H1 (cell line): ENCODE measurements around the gene HTD2. TPM values are rescaled to one million over a fixed set of nuclear protein-coding genes. Genes with fewer than 3 reads are reported as not detected.

Experiments used
- CTCF ChIA-PET: fragments of 300-600 bp; sonication (Branson Sonifier 250); formaldehyde crosslinking; loops from one replicate; lab custom pipeline; 2021; ENCODE audit not compliant: partially characterized antibody; lab: Charles Lee
- POLR2A ChIA-PET: fragments of 300-600 bp; sonication (Branson Sonifier 250); formaldehyde crosslinking; loops from one replicate; lab custom pipeline; 2021; ENCODE audit warnings: inconsistent platforms; ENCODE audit not compliant: partially characterized antibody; lab: Charles Lee
- DNase-seq, 2 experiments: peaks; one replicate each; pipeline versions ENCODE4 v3.0.0 to v3.0.0-alpha.2; 2010 to 2022; ENCODE audit warnings: low spot score in 2 of 2, low read depth in 1 of 2, mixed read lengths in 1 of 2
- FAIRE-seq: peaks from 2 replicates; lab custom pipeline; 2011; peaks lifted over from hg19 to GRCh38; lab: Jason Lieb, UNC
- H2AFZ ChIP-seq: 2 replicates; pipeline ENCODE4 v1.8.1; 2012; ENCODE audit warnings: low read length, inconsistent platforms
- H2AK5ac ChIP-seq: 2 replicates; pipeline ENCODE4 v1.6.1; 2013; ENCODE audit warnings: low read depth, low read length
- H2BK120ac ChIP-seq: replicated peaks from 2 replicates; pipeline ENCODE3; 2013; ENCODE audit warnings: low read depth, low read length, inconsistent platforms
- H2BK12ac ChIP-seq: 2 replicates; pipeline ENCODE4 v1.6.1; 2013; ENCODE audit warnings: low read depth, low read length
- H2BK15ac ChIP-seq: 2 replicates; pipeline ENCODE4 v1.6.1; 2013; ENCODE audit warnings: low read length
- H2BK20ac ChIP-seq: 2 replicates; pipeline ENCODE4 v1.6.1; 2013; ENCODE audit warnings: low read length
- H2BK5ac ChIP-seq: 2 replicates; pipeline ENCODE4 v1.6.1; 2013; ENCODE audit warnings: low read depth, low read length
- H3K14ac ChIP-seq: 2 replicates; pipeline ENCODE4 v1.6.1; 2013; ENCODE audit warnings: inconsistent platforms; ENCODE audit not compliant: insufficient read length
- H3K18ac ChIP-seq: 2 replicates; pipeline ENCODE4 v1.6.1; 2013; ENCODE audit warnings: low read length; ENCODE audit errors: extremely low read depth
- H3K23ac ChIP-seq: 2 replicates; pipeline ENCODE4 v1.6.1; 2013; ENCODE audit warnings: inconsistent platforms; ENCODE audit not compliant: insufficient read length
- H3K23me2 ChIP-seq: 2 replicates; pipeline ENCODE4 v1.6.1; 2013; ENCODE audit warnings: low read depth, low read length
- H3K27ac ChIP-seq: 2 replicates; pipeline ENCODE4 v1.6.1; 2011; ENCODE audit warnings: low read depth, low read length, inconsistent platforms
- H3K27me3 ChIP-seq, 4 experiments: replicated peaks in 1 of 4; 1 replicate in 1 of 4; 2 replicates in 3 of 4; pipeline versions ENCODE4 v1.6.1 to v1.8.1; 2011 to 2013; ENCODE audit warnings: low read length in 3 of 4, mild to moderate bottlenecking in 3 of 4, inconsistent platforms in 2 of 4, mixed read lengths in 2 of 4, moderate library complexity in 1 of 4; ENCODE audit not compliant: control insufficient read depth in 3 of 4, insufficient read depth in 3 of 4; ENCODE audit errors: extremely low read depth in 1 of 4
- H3K36me3 ChIP-seq, 4 experiments: 2 replicates each; pipeline versions ENCODE4 v1.6.1 to v1.8.1; 2011 to 2013; ENCODE audit warnings: mild to moderate bottlenecking in 4 of 4, low read length in 3 of 4, moderate library complexity in 2 of 4, control low read depth in 1 of 4, inconsistent platforms in 1 of 4; ENCODE audit not compliant: insufficient read depth in 4 of 4, control insufficient read depth in 2 of 4
- H3K4ac ChIP-seq: replicated peaks from 2 replicates; pipeline ENCODE3; 2013; ENCODE audit warnings: low read length, low read depth, mixed read lengths, inconsistent platforms; ENCODE audit not compliant: insufficient read length
- H3K4me1 ChIP-seq, 4 experiments: replicated peaks in 1 of 4; 1 replicate in 1 of 4; 2 replicates in 3 of 4; pipeline versions ENCODE4 v1.6.1 to v1.8.1; 2011 to 2013; ENCODE audit warnings: low read length in 3 of 4, inconsistent platforms in 2 of 4, mixed read lengths in 1 of 4; ENCODE audit not compliant: insufficient read depth in 4 of 4, control insufficient read depth in 3 of 4
- H3K4me2 ChIP-seq, 2 experiments: 2 replicates each; pipeline versions ENCODE4 v1.6.1 to v1.8.1; 2011 to 2013; ENCODE audit warnings: low read depth in 2 of 2, low read length in 2 of 2, control low read depth in 1 of 2, inconsistent platforms in 1 of 2, mild to moderate bottlenecking in 1 of 2; ENCODE audit not compliant: insufficient read depth in 1 of 2
- H3K4me3 ChIP-seq, 4 experiments: fragments of 200-600, 300-600 bp in 1 of 4; sonication (generic), shearing (Covaris generic), sonication (Bioruptor Twin) in 1 of 4; 2 replicates each; pipeline versions ENCODE4 v1.5.1 to v1.8.1; 2011 to 2016; ENCODE audit warnings: low read length in 4 of 4, low read depth in 3 of 4, control low read depth in 2 of 4, inconsistent platforms in 2 of 4, mild to moderate bottlenecking in 2 of 4, mixed read lengths in 1 of 4, moderate library complexity in 1 of 4; ENCODE audit not compliant: insufficient read depth in 2 of 4; ENCODE audit errors: extremely low read depth in 1 of 4
- H3K56ac ChIP-seq: replicated peaks from 2 replicates; pipeline ENCODE3; 2013; ENCODE audit warnings: low read depth, mild to moderate bottlenecking, mixed read lengths, low read length, inconsistent platforms; ENCODE audit not compliant: insufficient read length
- H3K79me1 ChIP-seq: 2 replicates; pipeline ENCODE4 v1.6.1; 2013; ENCODE audit warnings: low read depth, low read length, control low read depth
- H3K79me2 ChIP-seq, 2 experiments: 2 replicates each; pipeline versions ENCODE4 v1.6.1 to v1.8.1; 2012 to 2013; ENCODE audit warnings: low read length in 2 of 2, mild to moderate bottlenecking in 2 of 2, inconsistent platforms in 1 of 2; ENCODE audit not compliant: insufficient read depth in 2 of 2, control insufficient read depth in 1 of 2
- H3K9ac ChIP-seq, 4 experiments: replicated peaks in 1 of 4; 1 replicate in 1 of 4; 2 replicates in 3 of 4; pipeline versions ENCODE4 v1.6.1 to v1.8.1; 2011 to 2013; ENCODE audit warnings: low read depth in 3 of 4, low read length in 3 of 4, control low read depth in 2 of 4, mild to moderate bottlenecking in 2 of 4, moderate library complexity in 2 of 4, inconsistent platforms in 1 of 4; ENCODE audit errors: extremely low read depth in 1 of 4
- H3K9me3 ChIP-seq, 2 experiments: 2 replicates each; pipeline versions ENCODE4 v1.6.1 to v1.8.1; 2012 to 2013; ENCODE audit warnings: mild to moderate bottlenecking in 2 of 2, moderate library complexity in 2 of 2, control low read depth in 1 of 2, inconsistent platforms in 1 of 2, low read depth in 1 of 2, low read length in 1 of 2, mixed read lengths in 1 of 2; ENCODE audit not compliant: insufficient read depth in 2 of 2
- H4K20me1 ChIP-seq, 2 experiments: replicated peaks in 1 of 2; 2 replicates each; pipeline versions ENCODE3 to v1.8.1; 2011 to 2013; ENCODE audit warnings: inconsistent platforms in 2 of 2, low read length in 2 of 2, mild to moderate bottlenecking in 1 of 2; ENCODE audit not compliant: insufficient read depth in 2 of 2, control insufficient read depth in 1 of 2
- H4K5ac ChIP-seq: 2 replicates; pipeline ENCODE4 v1.6.1; 2013; ENCODE audit warnings: low read length, low read depth, mixed read lengths, inconsistent platforms; ENCODE audit not compliant: insufficient read length
- H4K8ac ChIP-seq: 2 replicates; pipeline ENCODE4 v1.8.0; 2013; ENCODE audit warnings: mild to moderate bottlenecking, moderate library complexity, low read length, inconsistent platforms; ENCODE audit not compliant: insufficient read depth; ENCODE audit errors: extremely low read depth
- H4K91ac ChIP-seq: replicated peaks from 2 replicates; pipeline ENCODE3; 2013; ENCODE audit warnings: low read length, mixed read lengths, inconsistent platforms; ENCODE audit not compliant: insufficient read length
- ASH2L ChIP-seq: fragments of 200-600, 300-600 bp; sonication (generic); IDR thresholded peaks from one replicate; pipeline ENCODE4 v1.7.1; 2017; ENCODE audit warnings: low read length
- ATF2 ChIP-seq: IDR thresholded peaks from 2 replicates; pipeline ENCODE4 v1.6.1; 2012; ENCODE audit warnings: low read length, inconsistent platforms
- CEBPB ChIP-seq: IDR thresholded peaks from 2 replicates; pipeline ENCODE4 v1.6.1; 2012; ENCODE audit warnings: low read depth, low read length
- FOSL1 ChIP-seq: IDR thresholded peaks from 2 replicates; pipeline ENCODE4 v1.6.1; 2011; ENCODE audit warnings: mild to moderate bottlenecking, low read depth, low read length, moderate library complexity; ENCODE audit not compliant: insufficient read depth
- GABPA ChIP-seq: IDR thresholded peaks from 2 replicates; pipeline ENCODE4 v1.6.1; 2011; ENCODE audit warnings: mild to moderate bottlenecking, low read length, moderate library complexity, borderline replicate concordance; ENCODE audit not compliant: insufficient read depth
- KDM1A ChIP-seq: fragments of 200-600, 300-600 bp; sonication (generic); IDR thresholded peaks from 2 replicates; pipeline ENCODE4 v1.7.1; 2016; ENCODE audit warnings: mild to moderate bottlenecking, low read length, borderline replicate concordance
- MAX ChIP-seq: IDR thresholded peaks from 2 replicates; pipeline ENCODE4 v1.6.1; 2012; ENCODE audit warnings: inconsistent platforms
- NANOG ChIP-seq: IDR thresholded peaks from 2 replicates; pipeline ENCODE4 v1.6.1; 2011; ENCODE audit warnings: low read length, low read depth, mild to moderate bottlenecking, inconsistent platforms; ENCODE audit not compliant: insufficient read depth, poor library complexity, severe bottlenecking
- NRF1 ChIP-seq: IDR thresholded peaks from 2 replicates; pipeline ENCODE4 v1.6.1; 2011; ENCODE audit warnings: mild to moderate bottlenecking, low read depth, low read length, improper control_type of control experiment
- RNF2 ChIP-seq: fragments of 200-900, 300-1000 bp; sonication (generic); IDR thresholded peaks from 2 replicates; pipeline ENCODE4 v1.7.1; 2016; ENCODE audit warnings: borderline replicate concordance, low read depth, mild to moderate bottlenecking, antibody characterized with exemption, low read length; ENCODE audit not compliant: poor library complexity, severe bottlenecking; ENCODE audit errors: missing control alignments
- RXRA ChIP-seq: IDR thresholded peaks from 2 replicates; pipeline ENCODE4 v1.6.1; 2011; ENCODE audit warnings: low read depth, mild to moderate bottlenecking, low read length, moderate library complexity; ENCODE audit not compliant: insufficient read depth
- SRF ChIP-seq: IDR thresholded peaks from 2 replicates; pipeline ENCODE4 v1.6.1; 2011; ENCODE audit warnings: mild to moderate bottlenecking, low read depth, low read length, moderate library complexity
- WGBS, 2 experiments: shearing (Covaris generic) in 1 of 2; methylation state at CpG; one replicate each; pipeline versions ENCODE4 v1.1.6 to v1.1.7; 2013 to 2015; ENCODE audit warnings: low lambda C conversion rate in 2 of 2, mixed read lengths in 2 of 2, inconsistent platforms in 1 of 2, low coverage in 1 of 2, missing lambda C conversion rate in 1 of 2; ENCODE audit not compliant: insufficient replicate concordance in 2 of 2, insufficient coverage in 1 of 2, insufficient read length in 1 of 2; ENCODE audit errors: extremely low coverage in 1 of 2, missing lambda C conversion rate in 1 of 2; 5-methylcytosine and 5-hydroxymethylcytosine counted together
- polyA plus RNA-seq, 7 experiments: library from polyadenylated mRNA; depleted of rRNA in 3 of 7; stranded (reverse) in 5 of 7; unstranded in 2 of 7; fragments of >200 nt in 5 of 7; fragments of 200-250 nt in 2 of 7; gene quantifications; 1 replicate in 5 of 7; 2 replicates in 1 of 7; 4 replicates in 1 of 7; pipeline versions ENCODE4 v1.2.1 to v1.2.3, GENCODE V29; 2011 to 2013; ENCODE audit warnings: missing spikeins in 2 of 7, mixed read lengths in 2 of 7
- total RNA-seq: library from RNA; stranded (reverse); fragmentation: NEBNext Ultra II Directional; extraction: Animal tissue kit (Norgen Biotek cat#: 25700); gene quantifications from 2 replicates; pipeline ENCODE4 v1.2.1, GENCODE V29; 2021

Gene HTD2
- total and polyA plus RNA-seq, 2 of the 8 experiments (the other 6 are each of a cell fraction or from before 2014, with no cell fraction given), result 8.8 to 10.8 TPM

GRCh38 chr3:58285334-58285733 is 21.0 kb upstream of the HTD2 start:
- Histone ChIP-seq H3K4me2 (no peak overlapping the region), H3K56ac (no peak overlapping the region), H3K79me1 (no peaks in the 10 kb centered on the region), H3K23me2 (no peaks in the 10 kb centered on the region; the same call in 1 of the 2 replicates), H3K23ac (no peak overlapping the region), H3K9ac (no peak overlapping the region), H2BK20ac (no peak overlapping the region), H3K4me1 (no peaks in the 10 kb centered on the region; a peak in 1 of 7 replicates), H4K91ac (no peak overlapping the region), H3K4me3 (no peak overlapping the region), H3K79me2 (no peaks in the 10 kb centered on the region), H3K14ac (no peak overlapping the region), H2BK5ac (no peak overlapping the region), H2AK5ac (no peak overlapping the region), H4K20me1 (no peaks in the 10 kb centered on the region), H4K8ac (no peak overlapping the region), H2BK15ac (no peak overlapping the region), H3K18ac (no peak overlapping the region), H3K9me3 (no peaks in the 10 kb centered on the region; a peak in 1 of 4 replicates), H2AFZ (no peak overlapping the region), H3K4ac (no peak overlapping the region), H2BK12ac (no peak overlapping the region), H3K36me3 (no peaks in the 10 kb centered on the region), H4K5ac (no peak overlapping the region), H2BK120ac (no peak overlapping the region), H3K27ac (no peak overlapping the region), H3K27me3 (no peaks in the 10 kb centered on the region)
- POLR2A ChIA-PET, result no interaction called here
- CTCF ChIA-PET, result interaction anchor here (1.4 to 3.0 kb wide), 3 partner anchors 13 to 97 kb away, joined by 4 to 9 read pairs (median 5); no protein-coding TSS in a partner anchor
- DNase-seq (no peak), FAIRE-seq (no peak)
- WGBS, 2 experiments, result 87% methylated on average over 7 of the region's 7 CpGs; no CpG with 5 or more reads in 1 of the 2 experiments
- TF ChIP-seq RXRA (no peak), RNF2 (no peak), FOSL1 (no peak), NRF1 (no peak), SRF (no peak), NANOG (no peak), ASH2L (no peak), MAX (no peak), KDM1A (no peak), GABPA (no peak), CEBPB (no peak), ATF2 (no peak)
